HG03280 (cell line): ENCODE data around the gene FAM20C.
"Not testable (repeated sequence)": the region's sequence is repeated elsewhere in the genome, so short reads cannot be mapped to it uniquely, and the experiment has no call there.

Source experiments
- ATAC-seq: cut with Tn5 transposase; IDR thresholded peaks from one replicate; pipeline ENCODE4 v1.9.1; 2021; ENCODE audit warnings: mild to moderate bottlenecking, moderate library complexity; ENCODE audit not compliant: unreplicated experiment

Gene FAM20C

DNA sequence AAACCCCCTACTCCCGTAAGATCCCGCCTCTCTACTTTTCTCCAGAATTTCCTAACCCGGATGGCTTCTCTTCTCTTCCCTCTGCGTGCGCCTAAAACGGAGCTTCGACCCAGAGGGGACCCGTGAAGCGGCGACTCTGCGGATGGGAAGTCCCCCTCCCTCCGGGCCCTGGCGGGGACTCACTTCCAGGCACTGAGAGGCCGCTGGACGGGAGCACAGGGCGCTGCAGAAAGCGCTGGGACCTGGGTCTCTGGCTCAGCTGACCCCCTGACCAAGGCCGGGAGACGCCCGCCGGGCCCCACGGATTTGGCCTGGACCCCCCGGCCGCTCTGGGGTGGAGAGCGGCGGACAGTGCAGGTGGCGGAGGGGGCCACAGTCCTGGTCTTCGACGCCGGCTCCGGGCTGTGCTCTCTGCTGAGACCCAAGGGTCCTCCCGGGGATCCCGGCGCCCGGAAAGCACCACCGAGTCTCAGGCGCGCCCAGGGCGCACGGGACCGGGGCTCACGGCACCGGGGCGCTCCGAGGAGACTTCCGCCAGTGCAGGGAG lies 96.9 kb downstream of the FAM20C start:
- no peak for ATAC-seq

GRCh38 chr7:289756-290553 lies 97.6 kb downstream of the FAM20C start, which contains the start of gene FOXL3:
Gene FOXL3, plus strand, starts transcription at chr7:290170. Its CDS starts 0 bp downstream, at chr7:290170.
- no peak for ATAC-seq

GRCh38 chr7:290554-291372 lies 98.4 kb downstream of the FAM20C start:
- ATAC-seq = no peak

- ATAC-seq = no peak
Measured at GRCh38 chr7:291373-292092, 99.2 kb downstream of the FAM20C start.

GRCh38 chr7:292226-292625 lies 99.9 kb downstream of the FAM20C start:
- no peak for ATAC-seq

DNA sequence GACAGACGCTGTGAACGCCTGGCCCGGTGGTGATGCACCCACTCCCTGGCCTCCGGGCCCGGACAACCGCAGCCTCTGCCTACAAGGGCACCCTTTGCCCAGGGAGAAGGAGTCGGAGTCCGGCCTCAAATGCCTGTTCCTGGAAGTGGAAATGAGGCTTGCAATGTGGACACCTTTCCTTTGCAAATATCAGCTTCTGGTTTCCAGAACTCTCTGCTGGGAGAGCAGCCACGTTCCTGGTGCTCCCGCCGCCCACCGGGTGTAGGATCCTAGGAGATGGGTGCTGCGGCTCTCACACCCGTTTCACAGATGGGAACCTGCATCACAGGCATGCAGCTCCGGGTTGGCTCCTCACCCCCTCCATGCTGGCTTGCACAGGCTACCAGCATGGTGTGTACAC lies 100.5 kb downstream of the FAM20C start:
- no peak for ATAC-seq

DNA sequence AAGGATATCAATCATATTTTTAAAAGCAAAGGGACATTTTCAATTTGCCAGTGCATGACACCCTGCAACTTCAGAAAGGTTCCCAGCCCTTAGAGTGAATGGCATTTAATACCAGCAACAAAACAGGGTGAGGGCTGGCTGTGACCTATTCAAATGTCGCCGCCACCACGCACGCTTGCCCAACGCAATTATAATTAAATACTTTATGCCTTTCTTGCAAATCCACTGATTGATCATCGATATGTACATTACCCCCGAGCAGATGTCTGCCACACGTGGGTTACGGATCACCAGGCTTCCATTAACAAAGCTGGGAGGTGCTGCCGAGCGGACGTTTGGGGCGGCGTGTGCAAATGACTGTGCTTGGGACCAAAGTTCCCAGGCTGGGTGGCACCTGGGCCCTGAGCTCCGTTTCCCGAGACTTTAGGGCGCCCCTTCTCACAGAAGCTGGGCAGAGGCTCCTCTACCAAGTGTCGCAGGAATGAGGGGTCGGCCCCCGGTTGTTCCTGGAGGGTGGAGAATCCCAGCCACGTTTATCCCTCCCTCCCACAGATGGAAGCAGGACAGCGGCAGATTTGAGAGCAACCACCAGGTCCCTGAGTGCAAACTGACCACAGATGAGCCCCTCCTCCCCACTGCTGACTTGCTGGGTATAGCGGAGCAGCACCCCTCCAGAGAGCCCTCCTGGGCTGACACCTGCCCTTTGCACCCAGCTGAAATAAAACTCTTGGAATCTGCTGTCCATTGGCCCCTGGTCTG lies 101.5 kb downstream of the FAM20C start:
- ATAC-seq = no peak

- no peak for ATAC-seq
Measured at GRCh38 chr7:294440-295154, 102.2 kb downstream of the FAM20C start.

DNA sequence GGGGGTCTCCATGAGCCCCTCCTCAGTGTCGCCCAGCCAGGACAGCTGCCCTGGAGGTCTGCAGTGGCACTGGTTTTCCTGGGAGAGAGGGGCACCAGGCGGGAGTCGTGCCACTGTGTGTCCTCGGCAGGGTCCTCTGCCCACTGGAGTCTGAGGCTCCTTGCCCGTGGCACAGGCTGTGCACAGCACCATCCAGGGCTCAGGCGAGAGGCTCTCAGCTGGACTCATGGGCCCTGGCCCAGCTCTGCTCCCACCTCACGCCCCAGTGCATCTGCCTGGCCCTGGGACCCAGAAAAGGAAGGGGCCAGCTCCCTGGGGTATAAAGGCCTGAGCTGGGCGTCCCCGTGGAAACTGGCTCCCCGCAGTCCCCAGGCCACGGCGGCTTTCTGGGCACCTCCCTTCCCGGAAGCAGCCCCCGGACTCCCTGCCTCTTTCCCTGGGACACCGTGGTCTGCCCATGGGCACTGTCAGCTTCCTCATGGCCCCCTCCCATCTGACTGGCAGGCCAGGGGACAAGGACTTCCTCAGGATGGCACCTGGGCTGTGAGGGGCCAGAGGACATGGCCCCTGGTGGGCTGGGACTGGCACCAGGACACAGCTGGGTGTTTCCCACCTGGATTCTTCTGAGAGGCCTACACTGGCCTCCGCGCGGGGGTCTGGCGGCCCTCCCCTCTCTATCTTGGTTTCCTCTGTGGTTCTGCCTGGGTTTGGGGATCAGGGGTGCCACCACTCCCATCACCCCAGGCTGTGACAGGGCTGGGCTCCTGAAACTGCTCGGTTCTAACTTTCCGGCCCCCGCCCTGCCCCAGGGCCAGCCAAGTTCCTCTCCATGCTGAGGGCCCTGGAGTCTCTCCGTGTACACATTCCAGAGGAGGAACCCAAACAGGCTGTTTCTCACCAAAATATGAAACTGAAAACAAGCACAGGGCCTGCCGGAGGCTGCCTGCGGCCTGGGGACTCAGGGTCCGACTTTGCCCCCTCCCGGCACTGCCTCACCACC lies 103.1 kb downstream of the FAM20C start:
- no peak for ATAC-seq

DNA sequence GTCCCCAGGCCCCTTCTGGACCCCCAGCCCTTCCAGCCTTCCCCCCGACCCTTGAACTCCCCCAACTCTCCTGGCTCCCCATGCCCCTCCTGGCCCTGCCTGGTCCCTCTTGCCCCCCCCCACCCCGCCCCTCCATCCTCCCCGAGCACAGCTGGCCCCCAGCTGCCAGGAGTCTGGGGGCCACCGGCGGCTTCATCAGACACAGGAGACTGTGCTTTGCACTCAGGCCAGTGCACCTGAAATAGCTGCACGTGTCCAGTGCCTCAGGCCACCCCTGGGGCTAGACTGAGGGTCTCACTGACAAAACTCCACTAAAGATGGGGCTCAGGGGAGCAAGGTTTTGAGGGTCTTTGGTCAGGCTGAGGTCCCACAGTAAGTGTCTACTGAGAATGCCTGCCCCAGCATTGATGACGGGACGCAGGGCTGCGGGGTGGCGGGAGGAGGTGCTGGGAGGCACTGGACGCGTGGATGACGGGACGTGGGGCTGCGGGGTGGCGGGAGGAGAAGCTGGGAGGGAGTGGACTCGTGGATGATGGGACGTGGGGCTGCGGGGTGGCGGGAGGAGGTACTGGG lies 104.1 kb downstream of the FAM20C start:
- no peak for ATAC-seq

GRCh38 chr7:297141-297540 lies 104.8 kb downstream of the FAM20C start:
- ATAC-seq = not testable (repeated sequence)

- no peak for ATAC-seq
Measured at GRCh38 chr7:297611-298374, 105.4 kb downstream of the FAM20C start.

- ATAC-seq = no peak
Measured at GRCh38 chr7:298375-298702, 106.0 kb downstream of the FAM20C start.

- no peak for ATAC-seq
Measured at GRCh38 chr7:298743-299142, 106.4 kb downstream of the FAM20C start.

GRCh38 chr7:299169-299568 lies 106.8 kb downstream of the FAM20C start:
- ATAC-seq = no peak

DNA sequence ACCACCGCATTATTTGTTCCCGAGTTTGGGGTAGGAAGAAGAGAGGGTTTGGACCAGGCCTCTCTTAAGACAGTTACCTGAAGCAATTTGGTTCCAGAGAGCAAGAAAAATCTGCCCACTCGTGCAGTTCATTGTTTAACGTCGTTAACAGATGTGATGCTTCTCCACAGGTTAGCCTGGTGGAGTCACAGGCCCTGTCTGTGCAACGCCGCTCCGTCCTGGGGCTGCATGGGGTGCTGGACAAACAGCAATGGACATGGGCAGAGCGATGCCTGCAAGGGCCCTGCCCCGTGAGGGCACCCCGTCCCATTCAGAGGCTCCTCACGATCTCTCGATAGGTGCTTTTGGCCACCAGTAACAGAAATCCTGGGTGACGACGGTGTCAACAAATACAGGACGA lies 107.3 kb downstream of the FAM20C start:
- ATAC-seq = no peak

- ATAC-seq = no peak
Measured at GRCh38 chr7:300048-300447, 107.7 kb downstream of the FAM20C start.
